K562 (cell line): ENCODE results near the gene KLF1. TPM values are rescaled to one million over a fixed set of nuclear protein-coding genes. Genes with fewer than 3 reads are reported as not detected.

ENCODE experiments used
- CEBPG ChIP-seq, 3 experiments: fragments of 200-800 bp in 1 of 3; sonication (Bioruptor generic) in 1 of 3; sonication (generic) in 1 of 3; formaldehyde crosslinking in 1 of 3; IDR thresholded peaks in 2 of 3; conservative IDR thresholded peaks in 1 of 3; 2 replicates each; pipeline versions ENCODE4 v1.6.1 to v1.8.0; 2016 to 2022; ENCODE audit warnings: missing compliant biosample characterization in 2 of 3, missing genetic modification characterization in 2 of 3, mild to moderate bottlenecking in 1 of 3, missing genetic modification reagents in 1 of 3
- CEBPZ ChIP-seq: fragments of 150-350 bp; IDR thresholded peaks from 2 replicates; pipeline ENCODE4 v1.6.1; 2014; ENCODE audit warnings: low read depth, mild to moderate bottlenecking, low read length, borderline replicate concordance
- E2F5 ChIP-seq: sonication (generic); formaldehyde crosslinking; IDR thresholded peaks from 2 replicates; pipeline ENCODE4 v1.8.0; 2022; ENCODE audit warnings: mild to moderate bottlenecking, missing genetic modification reagents
- GABPB2 ChIP-seq: fragments of 250-450 bp; sonication (Bioruptor Pico); conservative IDR thresholded peaks from 2 replicates; pipeline ENCODE4 v1.5.1; 2021; ENCODE audit warnings: mild to moderate bottlenecking
- MEF2A ChIP-seq: IDR thresholded peaks from 2 replicates; pipeline ENCODE4 v1.6.1; 2011; ENCODE audit warnings: low read depth, mild to moderate bottlenecking, low read length, moderate library complexity; ENCODE audit not compliant: control insufficient read depth
- NFE2 ChIP-seq: IDR thresholded peaks from 2 replicates; pipeline ENCODE4 v1.6.1; 2014; ENCODE audit warnings: antibody characterized with exemption, low read depth
- NR2C1 ChIP-seq, 2 experiments: fragments of 450-650 bp; IDR thresholded peaks; 2 replicates each; pipeline ENCODE4 v1.6.1; 2017; ENCODE audit warnings: mild to moderate bottlenecking in 2 of 2, antibody characterized with exemption in 1 of 2, inconsistent platforms in 1 of 2, missing compliant biosample characterization in 1 of 2, missing genetic modification characterization in 1 of 2
- NR4A1 ChIP-seq, 2 experiments: fragments of 250-450 bp in 1 of 2; fragments of 450-650 bp in 1 of 2; sonication (Bioruptor Pico) in 1 of 2; IDR thresholded peaks; 2 replicates each; pipeline versions ENCODE4 v1.4.0 to v1.6.1; 2016 to 2020; ENCODE audit warnings: mild to moderate bottlenecking in 2 of 2, missing compliant biosample characterization in 1 of 2, missing genetic modification characterization in 1 of 2, moderate library complexity in 1 of 2
- PML ChIP-seq: IDR thresholded peaks from 2 replicates; pipeline ENCODE4 v1.6.1; 2012; ENCODE audit warnings: low read length, inconsistent platforms
- RBBP5 ChIP-seq: fragments of 200-600 bp; sonication (generic); IDR thresholded peaks from 2 replicates; pipeline ENCODE4 v1.6.1; 2012; ENCODE audit warnings: borderline replicate concordance, mild to moderate bottlenecking, low read length, control low read depth, inconsistent platforms; ENCODE audit not compliant: insufficient read depth, poor library complexity, severe bottlenecking
- RFX7 ChIP-seq: fragments of 250-450 bp; sonication (Bioruptor Pico); IDR thresholded peaks from 2 replicates; pipeline ENCODE4 v1.5.1; 2021; ENCODE audit warnings: mild to moderate bottlenecking
- TBP ChIP-seq: optimal IDR thresholded peaks from 2 replicates; pipeline ENCODE3; 2011; ENCODE audit warnings: low read depth, low read length, improper control_type of control experiment
- UBTF ChIP-seq, 2 experiments: IDR thresholded peaks; 2 replicates each; pipeline ENCODE4 v1.6.1; 2012; ENCODE audit warnings: improper control_type of control experiment in 2 of 2, low read depth in 2 of 2, low read length in 2 of 2, borderline replicate concordance in 1 of 2
- ZNF644 ChIP-seq: fragments of 200-800 bp; sonication (Bioruptor generic); IDR thresholded peaks from 2 replicates; pipeline ENCODE4 v1.6.1; 2016; ENCODE audit warnings: low read depth, missing genetic modification characterization, missing compliant biosample characterization
- ZNF668 ChIP-seq: fragments of 250-450 bp; sonication (Bioruptor Pico); IDR thresholded peaks from 2 replicates; pipeline ENCODE4 v1.8.0; 2022; ENCODE audit warnings: mild to moderate bottlenecking, inconsistent platforms
- ZNF740 ChIP-seq, 3 experiments: fragments of 200-800 bp in 1 of 3; sonication (Bioruptor generic) in 1 of 3; sonication (generic) in 1 of 3; formaldehyde crosslinking in 1 of 3; IDR thresholded peaks; 2 replicates each; pipeline versions ENCODE4 v1.6.1 to v1.8.0; 2016 to 2022; ENCODE audit warnings: mild to moderate bottlenecking in 2 of 3, missing compliant biosample characterization in 2 of 3, missing genetic modification characterization in 2 of 3, missing genetic modification reagents in 1 of 3
- polyA plus RNA-seq, 8 experiments: library from polyadenylated mRNA; depleted of rRNA in 4 of 8; stranded (reverse) in 5 of 8; unstranded in 3 of 8; fragments of >200 nt; fragmentation: Nextera tagmentation in 2 of 8; fragmentation: Illumina TruSeq in 1 of 8; extraction: Ambion mirVana in 2 of 8; extraction: Trizol in 1 of 8; gene quantifications; 2 replicates each; pipeline versions ENCODE4 v1.2.1 to v1.2.3, GENCODE V29; 2011 to 2014; ENCODE audit warnings: inconsistent platforms in 1 of 8, missing spikeins in 1 of 8
- total RNA-seq, 7 experiments: library from RNA; depleted of rRNA in 6 of 7; stranded (reverse); fragments of >200 nt in 6 of 7; fragmentation: Illumina TruSeq in 2 of 7; extraction: Trizol in 2 of 7; gene quantifications; 2 replicates each; pipeline versions ENCODE4 v1.2.1 to v1.2.3, GENCODE V29; 2011 to 2021; ENCODE audit warnings: low replicate concordance in 1 of 7

Gene KLF1
- total and polyA plus RNA-seq, 9 of the 15 experiments (the other 6 are each of a cell fraction or from before 2014, with no cell fraction given): 8.4 to 163 (median 47.3) TPM

GRCh38 chr19:12933287-12934072 is 46.5 kb upstream of the KLF1 start, which contains the start of gene FARSA (continued):
- TF ChIP-seq UBTF (IDR thresholded peaks at IDR 0.05; ENCODE audit: borderline replicate concordance in 1 of 2, low read depth in 2 of 2, low read length in 2 of 2): 0 out of 4 replicates have a peak, but pooled peaks of 1 of the 2 experiments have one; percentile 49
- peak; percentile 89 for TF ChIP-seq TBP
- TF ChIP-seq RFX7 (CRISPR knock-in tag): no peak
- peak; percentile 57; the same call in 1 of the 2 replicates for TF ChIP-seq E2F5 (CRISPR knock-in tag)
- TF ChIP-seq ZNF668 (CRISPR knock-in tag): no peak
- peak; percentile 70 for TF ChIP-seq ZNF740 (CRISPR knock-in tag; IDR thresholded peaks at IDR 0.05)
- TF ChIP-seq ZNF740 (tag; IDR thresholded peaks at IDR 0.05): no peak
- no peak for TF ChIP-seq MEF2A
- TF ChIP-seq NFE2: no peak
- no peak for TF ChIP-seq NR4A1 (CRISPR knock-in tag; IDR thresholded peaks at IDR 0.05)
- no peak; the same call in 1 of the 2 replicates for TF ChIP-seq NR4A1 (tag; IDR thresholded peaks at IDR 0.05)
- peak; percentile 87 for TF ChIP-seq RBBP5
- no peak for TF ChIP-seq CEBPZ
- peak; percentile 75 for TF ChIP-seq CEBPG (CRISPR knock-in tag; IDR thresholded peaks at IDR 0.05)
- TF ChIP-seq CEBPG (tag; conservative IDR thresholded peaks at IDR 0.05 in 1 of 2, IDR thresholded peaks at IDR 0.05 in 1 of 2): no peak
- peak; percentile 90 for TF ChIP-seq NR2C1 (IDR thresholded peaks at IDR 0.05)
- TF ChIP-seq NR2C1 (tag; IDR thresholded peaks at IDR 0.05): peak; percentile 94
- TF ChIP-seq ZNF644: peak; percentile 74; the same call in 1 of the 2 replicates
- TF ChIP-seq PML: 0 out of 2 replicates have a peak, but pooled peaks have one; percentile 45
- TF ChIP-seq GABPB2 (CRISPR knock-in tag): no peak
